ENCODE results near the gene OXSR1.

DNA sequence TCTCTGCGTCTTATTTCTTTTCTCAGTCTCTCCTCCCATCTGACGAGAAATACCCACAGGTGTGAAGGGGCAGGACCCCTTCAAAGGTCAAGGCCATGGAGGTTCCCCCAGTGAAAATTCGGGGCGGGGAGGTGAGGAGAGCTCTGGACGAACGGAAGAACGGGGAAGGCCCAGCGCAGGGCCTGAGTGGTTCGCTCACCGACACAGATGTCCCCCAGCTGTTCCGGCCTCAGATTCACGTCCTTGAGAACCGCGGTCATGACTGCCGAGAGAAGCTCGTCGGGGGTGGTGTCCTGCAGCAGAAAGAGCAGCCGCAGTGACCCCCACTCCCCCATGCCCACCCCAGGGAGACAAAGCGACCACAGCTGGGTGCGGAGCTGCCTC lies 29.0 kb upstream of the OXSR1 start:
- TF ChIP-seq POLR2A (IDR thresholded peaks at IDR 0.05; ENCODE audit: low read depth, low read length), result no peak
- TF ChIP-seq POLR2AphosphoS5 (IDR thresholded peaks at IDR 0.05; ENCODE audit: low read depth, low read length), result no peak

Data from GM12891 (cell line).